ENCODE data around the gene TULP1.

DNA sequence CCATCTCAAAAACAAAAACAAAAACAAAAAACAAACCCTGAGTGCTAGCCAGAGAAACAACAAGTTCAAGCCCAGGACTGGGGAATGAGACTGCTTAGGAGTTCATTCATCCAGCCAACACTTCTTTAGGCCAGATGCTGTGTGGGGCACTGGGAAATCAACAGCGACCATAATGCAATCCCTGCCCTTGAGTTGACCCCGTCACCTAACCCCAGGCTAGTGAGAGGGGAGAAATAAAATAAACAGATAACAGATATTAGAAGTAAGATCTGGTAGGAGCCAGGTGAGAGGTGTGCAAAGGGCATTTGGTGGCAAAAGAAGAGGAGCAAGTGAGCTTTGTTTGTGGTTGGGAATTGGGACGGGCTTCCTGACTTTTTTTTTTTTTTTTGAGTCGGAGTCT is 49.4 kb downstream of the TULP1 start:
- TF ChIP-seq, protein P1, sequence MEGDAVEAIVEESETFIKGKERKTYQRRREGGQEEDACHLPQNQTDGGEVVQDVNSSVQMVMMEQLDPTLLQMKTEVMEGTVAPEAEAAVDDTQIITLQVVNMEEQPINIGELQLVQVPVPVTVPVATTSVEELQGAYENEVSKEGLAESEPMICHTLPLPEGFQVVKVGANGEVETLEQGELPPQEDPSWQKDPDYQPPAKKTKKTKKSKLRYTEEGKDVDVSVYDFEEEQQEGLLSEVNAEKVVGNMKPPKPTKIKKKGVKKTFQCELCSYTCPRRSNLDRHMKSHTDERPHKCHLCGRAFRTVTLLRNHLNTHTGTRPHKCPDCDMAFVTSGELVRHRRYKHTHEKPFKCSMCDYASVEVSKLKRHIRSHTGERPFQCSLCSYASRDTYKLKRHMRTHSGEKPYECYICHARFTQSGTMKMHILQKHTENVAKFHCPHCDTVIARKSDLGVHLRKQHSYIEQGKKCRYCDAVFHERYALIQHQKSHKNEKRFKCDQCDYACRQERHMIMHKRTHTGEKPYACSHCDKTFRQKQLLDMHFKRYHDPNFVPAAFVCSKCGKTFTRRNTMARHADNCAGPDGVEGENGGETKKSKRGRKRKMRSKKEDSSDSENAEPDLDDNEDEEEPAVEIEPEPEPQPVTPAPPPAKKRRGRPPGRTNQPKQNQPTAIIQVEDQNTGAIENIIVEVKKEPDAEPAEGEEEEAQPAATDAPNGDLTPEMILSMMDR (IDR thresholded peaks at IDR 0.05; ENCODE audit: low read length), result no peak
- no peak for TF ChIP-seq EZH2 (IDR thresholded peaks at IDR 0.05; ENCODE audit: borderline replicate concordance, low read length)
